Stimulated activated CD8-positive, alpha-beta memory T cell treated with anti-CD3 and anti-CD28 coated beads, Interleukin-12 subunit alpha, Interleukin-12 subunit beta, amount 100 ng/mL, for 24 hours (primary cell): Measurements from ENCODE around the gene GHRHR.

ENCODE experiments used
- DNase-seq: peaks from one replicate; pipeline ENCODE4 v3.0.0-alpha.2; 2020; ENCODE audit errors: extremely low read depth

The GHRHR gene

GRCh38 chr7:30928254-30928872 lies 35.4 kb upstream of the GHRHR start:
- DNase-seq = no peak

- DNase-seq = no peak
These were observed 34.1 kb upstream of the GHRHR start for GRCh38 chr7:30929686-30930085.

- DNase-seq = no peak
These were observed 33.1 kb upstream of the GHRHR start for GRCh38 chr7:30930621-30931020.

DNA sequence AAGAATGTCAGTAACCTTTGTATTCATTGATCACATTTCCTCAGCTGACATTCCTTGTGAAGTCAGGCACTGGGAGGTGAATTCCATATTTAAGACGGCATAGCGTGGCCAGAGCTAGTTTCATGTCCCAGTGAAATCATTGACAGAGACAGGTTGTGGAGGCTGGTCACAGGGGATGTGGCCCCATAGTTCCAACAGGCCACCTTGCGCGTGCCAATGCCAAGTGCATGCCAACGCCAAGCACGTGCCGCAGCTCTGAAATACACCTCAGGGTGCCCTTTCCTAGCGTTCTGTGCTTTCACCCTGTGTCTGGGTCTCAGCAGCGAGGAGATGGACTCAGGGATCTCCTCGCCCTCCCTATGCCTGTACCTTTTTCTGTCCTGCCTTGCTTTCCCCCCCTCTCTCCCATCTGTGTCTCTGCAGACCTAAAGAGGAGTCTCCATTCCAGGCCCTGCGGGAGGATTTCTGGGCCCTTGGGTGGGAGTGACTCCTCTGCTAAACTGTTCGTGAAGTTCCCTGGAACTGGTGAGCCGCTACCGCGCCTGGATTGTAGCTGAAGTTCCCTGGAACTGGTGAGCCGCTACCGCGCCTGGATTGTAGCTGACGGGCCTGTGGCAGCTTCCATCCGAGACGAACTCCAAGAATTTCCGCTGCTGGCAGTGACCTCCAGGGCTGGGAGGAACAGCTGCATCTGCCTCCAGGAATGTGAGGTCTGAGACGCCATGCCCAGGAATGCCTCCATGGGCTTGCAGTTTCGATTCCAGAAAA lies 32.4 kb upstream of the GHRHR start:
- no peak for DNase-seq

GRCh38 chr7:30931929-30932540 lies 31.7 kb upstream of the GHRHR start:
- no peak for DNase-seq

DNA sequence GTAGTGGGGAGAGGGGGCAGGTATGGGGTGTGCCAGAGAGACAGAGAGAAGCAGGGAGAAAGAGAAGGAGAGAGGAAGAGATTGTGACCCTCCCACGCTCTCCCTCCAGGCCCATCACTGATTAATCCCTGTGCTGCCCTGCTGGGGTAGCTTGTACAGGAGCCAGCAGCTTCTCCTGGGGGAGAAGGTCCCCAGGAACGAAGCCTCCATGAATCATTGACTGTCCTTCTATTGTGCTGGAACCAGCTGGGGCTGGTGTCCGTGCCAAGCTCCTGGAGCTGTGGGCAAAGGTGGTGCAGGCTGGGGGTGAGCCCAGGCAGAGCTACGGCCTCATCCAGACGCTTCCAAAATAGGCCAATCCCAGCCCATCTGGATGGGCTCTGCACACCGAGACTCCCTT lies 31.2 kb upstream of the GHRHR start:
- no peak for DNase-seq

DNA sequence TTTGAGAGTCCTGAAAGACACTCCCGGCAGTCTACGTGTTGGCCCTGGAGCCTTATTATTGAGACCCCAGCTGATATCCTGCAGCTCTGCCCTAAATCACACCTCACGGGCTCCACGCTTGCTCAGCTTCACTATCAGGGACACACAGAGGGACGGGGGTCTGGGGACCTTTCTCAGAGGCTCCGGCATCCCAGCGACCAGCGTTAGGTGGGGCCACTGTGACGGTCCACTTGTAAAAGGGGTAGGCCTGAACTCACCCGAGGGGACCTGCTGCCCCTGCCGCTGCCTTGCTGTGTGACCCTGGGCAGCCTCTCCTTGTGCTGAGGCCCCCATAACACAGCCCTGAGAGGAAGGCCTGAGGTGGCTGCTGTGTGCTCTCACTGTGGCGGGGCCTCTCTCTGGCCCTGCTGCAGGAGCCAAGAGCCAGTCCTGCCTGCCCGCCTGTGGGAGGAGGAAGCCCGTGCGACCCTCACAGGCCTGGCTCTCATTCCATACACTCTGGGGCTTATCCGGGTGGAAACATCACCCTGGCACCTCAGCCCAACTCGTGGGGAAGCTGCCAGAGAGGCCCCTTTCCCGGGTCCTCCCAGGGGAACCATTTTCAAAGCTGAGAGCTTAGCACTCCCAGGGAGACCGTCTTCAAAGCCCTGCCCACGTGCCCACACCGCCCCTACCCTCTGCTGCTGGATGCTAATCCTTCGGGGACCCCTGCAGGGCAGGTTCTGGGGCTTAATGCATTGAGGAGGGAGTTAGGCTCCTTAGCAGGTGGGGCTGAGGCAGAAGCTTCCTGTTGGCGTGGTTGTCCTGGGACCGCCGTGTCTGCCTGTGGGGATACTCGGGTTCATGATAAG lies 30.4 kb upstream of the GHRHR start:
- no peak for DNase-seq

- no peak for DNase-seq
These were observed 29.5 kb upstream of the GHRHR start for GRCh38 chr7:30934225-30934624.

GRCh38 chr7:30934732-30935568 lies 28.8 kb upstream of the GHRHR start:
- no peak for DNase-seq

GRCh38 chr7:30935569-30935877 lies 28.2 kb upstream of the GHRHR start:
- DNase-seq = no peak

GRCh38 chr7:30936650-30937245 lies 27.0 kb upstream of the GHRHR start:
- no peak for DNase-seq

GRCh38 chr7:30937416-30937815 lies 26.3 kb upstream of the GHRHR start:
- DNase-seq = no peak

DNA sequence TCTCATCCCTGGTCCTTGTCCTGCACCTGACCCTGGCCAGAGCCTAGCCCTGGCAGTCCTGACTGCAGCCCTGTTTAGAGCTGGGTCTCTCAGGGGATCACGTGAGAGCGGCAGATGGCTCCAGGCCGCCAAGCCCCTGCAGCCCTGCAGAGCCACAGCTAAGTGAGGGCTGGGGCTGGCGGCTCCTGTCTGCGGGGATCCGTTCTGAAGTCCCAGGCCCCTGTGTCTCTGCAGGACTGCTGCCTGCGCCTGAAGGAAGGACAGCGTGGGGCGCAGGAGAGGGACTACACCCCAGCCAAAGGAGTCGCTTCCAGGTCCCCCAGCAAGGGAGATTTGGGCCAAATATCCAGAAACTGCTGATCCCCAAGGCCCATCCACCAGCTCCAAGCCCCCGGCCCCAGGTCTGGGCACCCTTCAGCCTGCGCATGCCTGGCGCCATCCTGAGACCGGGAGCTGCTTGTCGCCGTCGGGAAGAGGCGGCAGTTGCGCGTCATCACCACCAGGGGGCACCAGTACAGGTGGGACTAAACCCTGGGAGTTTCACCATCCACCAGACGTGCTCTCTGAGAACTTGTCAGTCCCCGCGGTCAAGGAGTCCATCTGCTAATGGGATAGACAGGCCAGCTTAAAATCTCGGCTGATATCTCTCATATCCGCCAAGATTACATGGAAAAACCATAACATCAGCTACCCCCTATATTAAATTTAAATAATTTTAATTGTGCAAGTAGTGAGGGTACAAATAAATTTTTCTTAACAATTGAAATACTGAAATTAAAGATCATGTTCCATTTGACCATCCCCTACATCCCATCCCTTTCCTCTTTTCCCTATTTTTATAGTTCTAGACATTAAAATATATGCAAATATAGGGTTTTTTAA lies 25.1 kb upstream of the GHRHR start:
- peak; percentile 15 for DNase-seq

- no peak for DNase-seq
These were observed 22.0 kb upstream of the GHRHR start for GRCh38 chr7:30941582-30942323.

- no peak for DNase-seq
These were observed 13.6 kb upstream of the GHRHR start for GRCh38 chr7:30950197-30950596.

DNA sequence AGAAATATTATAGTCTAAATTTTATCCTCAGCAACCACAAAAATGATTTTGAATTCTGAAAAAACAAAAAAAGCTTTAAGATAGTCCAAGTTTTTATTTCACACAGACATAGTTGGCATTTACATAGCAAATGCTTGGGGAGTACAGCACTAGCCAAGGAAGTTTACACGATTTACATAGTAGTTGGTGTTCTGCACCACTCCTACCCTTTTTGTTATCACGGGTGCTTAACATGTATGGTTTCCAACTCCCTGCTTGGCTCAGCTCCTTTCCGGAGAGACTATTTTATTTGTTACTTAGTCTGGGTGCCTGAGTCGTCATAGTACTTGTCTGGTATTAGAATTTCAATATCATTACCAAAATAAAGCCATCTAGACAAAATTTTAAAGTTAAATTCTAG lies 8.8 kb upstream of the GHRHR start:
- no peak for DNase-seq

- no peak for DNase-seq
These were observed 7.0 kb upstream of the GHRHR start for GRCh38 chr7:30956704-30957103.

GRCh38 chr7:30965372-30965771 lies 1.6 kb downstream of the GHRHR start:
- DNase-seq = no peak

DNA sequence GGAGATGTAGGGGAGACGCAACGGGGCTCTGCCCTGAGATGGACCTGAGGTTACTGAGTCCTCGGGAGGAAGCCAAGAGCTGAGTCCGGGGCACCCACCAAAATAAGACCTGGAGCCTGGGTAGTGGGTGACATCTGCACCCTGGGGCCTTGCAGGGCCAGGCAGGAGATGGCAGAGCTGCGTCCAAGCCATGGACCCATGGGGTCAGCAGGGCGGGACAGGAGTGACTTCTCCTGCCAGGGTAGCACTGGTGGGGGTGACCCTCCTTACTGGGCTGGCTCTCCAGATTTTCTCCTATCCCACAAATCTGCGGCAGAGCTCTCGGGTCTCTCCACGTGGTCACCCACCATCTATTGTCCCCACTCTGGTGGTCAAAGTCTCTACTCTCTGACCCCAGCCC lies 2.1 kb downstream of the GHRHR start:
- no peak for DNase-seq
